GM18861 (cell line): ENCODE results near the gene CCDC57.

ENCODE experiments used
- ATAC-seq: cut with Tn5 transposase; IDR thresholded peaks from one replicate; pipeline ENCODE4 v1.9.1; 2021; ENCODE audit not compliant: unreplicated experiment

The CCDC57 gene

DNA sequence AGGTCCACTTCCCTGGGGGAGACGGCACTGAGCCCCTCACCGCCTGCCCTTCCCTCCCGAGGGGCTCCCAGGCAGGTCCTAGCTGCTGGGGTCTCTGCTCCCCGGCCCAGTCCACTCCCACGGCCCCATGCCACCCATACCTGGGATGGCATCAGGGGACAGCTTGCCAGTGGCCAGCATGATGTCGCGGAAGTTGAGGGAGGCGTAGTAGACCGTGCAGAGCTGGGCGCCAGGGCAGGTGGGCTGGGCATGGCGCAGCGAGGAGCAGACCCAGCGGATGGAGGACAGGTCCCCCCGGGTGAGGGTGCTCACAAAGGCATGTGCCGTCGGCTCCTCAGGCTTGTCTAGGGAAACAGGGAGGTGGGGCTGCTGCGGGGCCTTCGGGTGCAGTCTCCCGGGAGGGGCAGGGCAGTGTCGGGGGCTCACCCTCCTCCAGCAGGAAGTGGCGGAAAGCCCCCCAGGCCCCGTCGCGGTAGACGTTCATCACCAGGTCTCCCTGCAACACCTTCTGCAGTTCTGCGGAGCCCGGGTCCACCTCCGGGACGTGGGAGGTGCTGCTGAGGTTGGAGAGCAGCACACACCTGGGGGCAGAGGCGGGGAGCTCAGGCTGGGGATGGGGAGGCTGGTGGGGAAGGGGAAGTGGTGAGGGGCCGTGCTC is 128.1 kb downstream of the CCDC57 start:
- ATAC-seq: no peak

- ATAC-seq: no peak
These were observed 128.9 kb downstream of the CCDC57 start for GRCh38 chr17:82083533-82084359.

GRCh38 chr17:82083009-82083408 is 129.6 kb downstream of the CCDC57 start:
- ATAC-seq: no peak

DNA sequence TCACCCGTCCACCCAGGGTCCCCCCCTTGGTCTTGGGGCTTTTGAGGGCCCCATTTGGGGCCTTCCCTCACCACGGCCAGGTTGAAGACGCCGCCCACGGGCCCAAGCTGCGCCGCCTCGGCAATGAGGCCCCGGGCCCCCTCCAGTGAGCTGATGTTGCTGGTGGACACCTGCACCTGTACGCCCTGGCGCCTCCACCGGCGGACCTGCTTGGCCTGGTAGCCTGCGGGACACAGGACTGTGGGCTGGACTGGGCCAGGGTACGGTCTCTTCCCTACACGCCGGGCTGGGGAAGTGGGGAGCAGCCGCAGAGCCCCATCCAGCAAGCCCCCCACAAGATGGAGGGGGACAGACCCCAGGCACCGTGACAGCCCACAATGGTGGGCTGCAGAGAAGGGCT is 130.2 kb downstream of the CCDC57 start:
- ATAC-seq: no peak

GRCh38 chr17:82081966-82082365 is 130.7 kb downstream of the CCDC57 start:
- ATAC-seq: no peak

- no peak for ATAC-seq
These were observed 131.1 kb downstream of the CCDC57 start for GRCh38 chr17:82081546-82081945.

DNA sequence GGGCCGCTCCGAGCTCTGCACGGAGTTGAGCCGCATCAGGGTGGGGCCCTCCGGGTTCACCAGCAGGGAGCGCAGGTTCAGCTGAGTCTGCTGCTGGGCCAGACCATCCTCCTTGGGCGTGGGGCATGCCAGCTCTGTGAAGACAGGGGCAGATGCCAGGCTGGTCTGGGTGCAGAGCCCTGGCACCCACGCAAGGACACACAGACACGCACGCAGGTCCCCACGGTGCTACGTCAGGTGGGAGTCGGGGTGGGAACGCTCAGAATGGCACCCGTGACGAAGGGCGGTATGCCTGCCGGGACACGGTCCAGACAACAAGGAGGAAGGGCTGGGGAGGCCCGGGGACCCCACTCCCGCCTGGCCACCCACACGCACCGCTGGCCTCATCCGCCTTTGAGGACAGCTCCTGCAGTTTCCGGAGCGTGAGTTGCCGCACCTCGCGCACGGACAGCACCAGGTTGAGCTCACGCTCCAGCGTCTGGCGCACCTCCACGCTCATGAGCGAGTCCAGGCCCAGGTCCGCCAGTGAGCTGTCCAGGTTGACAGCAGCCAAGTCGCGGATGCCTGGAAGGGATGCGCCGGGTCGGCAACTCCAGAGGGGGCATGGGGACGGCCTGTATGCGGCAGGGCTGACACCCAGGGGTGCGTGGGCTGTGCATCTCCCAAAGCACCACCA is 131.7 kb downstream of the CCDC57 start:
- no peak for ATAC-seq

- no peak for ATAC-seq
These were observed 132.4 kb downstream of the CCDC57 start for GRCh38 chr17:82080048-82080788.

DNA sequence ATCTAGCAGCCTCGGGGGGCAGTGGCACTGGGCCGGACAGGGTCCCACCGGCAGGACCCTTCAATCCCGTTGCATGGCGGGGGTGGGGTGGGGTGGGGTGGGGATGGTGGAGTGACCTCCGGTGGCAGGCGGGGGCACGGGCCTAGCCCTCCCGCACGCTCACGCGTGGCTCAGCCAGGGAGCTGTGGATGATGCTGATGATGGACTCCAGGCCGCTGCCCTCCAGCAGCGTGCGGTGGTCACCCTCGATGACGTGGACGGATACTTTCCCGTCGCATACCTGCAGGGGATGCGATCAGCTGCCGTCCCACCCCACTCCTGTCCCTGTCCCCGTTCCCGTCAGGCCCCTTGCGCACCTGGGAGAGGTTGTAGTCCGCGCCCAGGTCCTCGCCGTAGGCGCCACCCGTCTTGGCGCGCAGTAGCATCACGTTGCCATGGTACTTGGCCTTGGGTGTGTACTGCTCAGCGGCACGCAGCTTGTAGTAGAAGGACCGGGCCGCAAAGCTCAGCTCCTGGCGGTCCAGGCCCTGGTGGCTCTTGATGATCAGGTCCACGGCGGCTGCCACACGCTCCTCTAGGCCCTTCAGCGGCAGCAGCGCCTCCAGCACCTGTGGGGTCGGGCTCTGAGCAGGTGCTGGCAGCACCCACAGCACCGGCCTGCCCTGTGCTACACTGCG is 133.5 kb downstream of the CCDC57 start:
- no peak for ATAC-seq

DNA sequence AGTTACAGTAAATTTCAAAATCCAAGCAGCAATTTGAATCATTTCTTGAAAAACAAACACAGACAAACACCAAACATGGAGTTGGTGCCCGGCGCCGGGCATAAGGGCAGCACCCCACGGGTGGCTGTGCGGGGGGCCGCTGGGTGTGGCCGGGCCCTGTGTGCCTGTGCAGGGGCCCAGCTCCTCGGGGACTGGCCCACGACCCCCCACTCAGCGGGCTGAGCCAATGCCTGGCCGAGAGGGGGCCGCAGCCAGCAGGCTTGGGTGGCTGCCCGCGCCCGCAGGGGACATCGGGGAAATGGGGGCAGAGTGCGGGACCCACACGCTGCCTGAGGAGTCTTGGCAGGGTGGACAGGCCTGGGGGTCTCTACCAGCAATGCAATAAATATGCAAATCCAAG is 134.2 kb downstream of the CCDC57 start:
- ATAC-seq: no peak

DNA sequence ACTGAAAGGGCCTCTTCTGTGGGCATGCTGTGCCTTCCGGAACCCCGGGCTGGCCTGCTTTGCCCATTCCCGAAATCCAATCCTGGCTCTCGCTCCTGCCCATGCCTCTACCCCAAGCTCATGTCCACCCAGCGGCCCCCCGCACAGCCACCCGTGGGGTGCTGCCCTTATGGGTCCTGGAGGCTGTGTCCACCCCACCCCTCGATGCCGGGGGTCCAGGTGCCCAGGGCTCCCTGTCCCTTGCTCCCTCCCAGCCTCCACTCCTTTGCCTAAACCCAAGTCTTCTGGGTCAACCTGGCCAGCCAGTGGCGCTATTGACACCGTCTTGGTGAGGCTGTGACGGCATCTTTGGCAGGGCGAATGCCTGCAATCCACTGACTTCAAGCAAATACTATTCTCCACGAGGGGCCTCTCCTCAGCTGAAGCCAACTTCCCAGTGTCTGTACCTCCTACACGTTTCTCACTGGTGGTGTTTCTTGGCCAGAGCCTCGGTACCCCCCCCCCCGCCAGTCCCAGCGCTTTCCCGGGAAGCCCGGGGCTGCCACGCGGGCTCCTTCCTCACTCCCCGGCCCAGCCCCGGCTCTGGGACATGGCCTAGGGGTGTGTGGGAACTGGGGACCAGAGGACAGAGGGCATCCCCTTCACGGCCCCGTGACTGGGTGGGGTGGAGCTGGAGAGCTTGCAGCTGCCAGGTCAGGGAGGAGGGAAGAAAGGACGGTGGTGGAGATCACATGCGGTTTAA is 134.9 kb downstream of the CCDC57 start:
- ATAC-seq: no peak

GRCh38 chr17:82076785-82077591 is 135.7 kb downstream of the CCDC57 start:
- no peak for ATAC-seq

GRCh38 chr17:82076018-82076784 is 136.4 kb downstream of the CCDC57 start:
- ATAC-seq: no peak

- no peak for ATAC-seq
These were observed 139.2 kb downstream of the CCDC57 start for GRCh38 chr17:82073446-82073845.

DNA sequence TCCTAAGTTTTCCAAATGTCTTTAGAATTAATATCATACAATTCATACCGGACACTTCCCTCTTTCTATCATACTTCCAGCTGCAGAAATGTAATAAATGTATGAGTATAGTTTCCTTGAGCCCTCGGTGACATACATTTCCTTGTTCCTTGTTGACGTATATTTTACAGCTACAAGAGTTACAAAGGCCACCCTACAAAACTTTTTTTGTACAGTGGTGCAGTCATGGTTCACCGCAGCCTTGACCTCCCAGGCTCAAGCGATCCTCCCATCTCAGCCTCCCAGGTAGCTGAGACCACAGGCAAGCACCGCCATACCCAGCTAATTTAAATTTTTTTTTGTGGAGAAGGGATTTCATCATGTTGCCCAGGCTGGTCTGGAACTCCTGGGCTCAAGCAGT is 139.8 kb downstream of the CCDC57 start:
- ATAC-seq: no peak

DNA sequence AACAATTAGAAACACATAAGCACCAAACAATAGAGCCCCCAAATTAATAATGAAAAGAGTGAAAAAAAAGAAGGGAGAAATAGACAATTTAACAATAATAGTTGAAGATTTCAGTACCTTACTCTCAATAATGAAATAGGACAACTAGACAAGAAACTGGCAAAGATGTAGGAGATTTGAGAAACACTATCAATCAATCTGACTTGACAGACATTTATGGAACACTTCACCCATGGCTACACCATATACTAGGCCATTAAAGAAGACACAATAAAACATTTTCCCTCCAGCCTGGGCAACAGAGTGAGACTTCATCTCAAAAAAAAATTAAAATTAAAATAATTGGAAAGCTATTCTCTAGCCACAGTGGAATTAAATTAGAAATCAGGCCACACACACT is 142.0 kb downstream of the CCDC57 start:
- ATAC-seq: no peak

- peak; percentile 58 for ATAC-seq
These were observed 146.9 kb downstream of the CCDC57 start, which contains the start of gene DUS1L for GRCh38 chr17:82065638-82066303. Gene DUS1L (minus strand): TSS chr17:82065804. CDS start chr17:82065059, 745 bp downstream.

- ATAC-seq: peak; percentile 19
These were observed 147.4 kb downstream of the CCDC57 start for GRCh38 chr17:82065193-82065637.
